ENCODE results near the gene DAZAP1. TPM values are rescaled to one million over a fixed set of nuclear protein-coding genes. Genes with fewer than 3 reads are reported as not detected.

DAZAP1 gene
- total RNA-seq, 4 donors from 2014 or later, result 1.2 to 102 (median 23.8) TPM

DNA sequence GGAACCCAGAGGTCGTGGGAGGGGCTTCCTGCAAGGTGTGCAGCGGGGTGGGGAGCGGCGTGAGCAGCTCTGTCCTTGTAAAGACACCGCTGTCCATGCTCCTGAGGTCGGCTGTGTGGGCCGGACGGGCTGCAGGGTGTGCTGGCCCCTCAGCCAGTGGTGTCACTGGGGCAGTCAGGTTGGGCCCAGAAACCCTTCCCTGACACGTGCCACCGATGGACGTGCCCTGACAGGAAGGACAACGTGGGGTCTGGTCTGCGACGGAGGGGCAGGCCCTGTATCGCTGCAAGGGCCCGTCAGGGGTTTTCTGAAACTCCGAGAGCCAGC is 26.6 kb downstream of the DAZAP1 start:
- Histone ChIP-seq H3K4me1 (peaks cover 0 to under 1% of the 10 kb centered on the region in 2 donors), H3K36me3 (no peaks in the 10 kb centered on the region), H3K4me3 (no peak overlapping the region), H3K27ac (no peak overlapping the region), H3K27me3 (no peaks in the 10 kb centered on the region), H3K9me3 (no peaks in the 10 kb centered on the region)
- no peak for TF ChIP-seq CTCF (IDR thresholded peaks at IDR 0.05)
- no peak for TF ChIP-seq POLR2A (IDR thresholded peaks at IDR 0.05)
- intact Hi-C loops (cut with DNase I; ENCODE audit: low total_unique reads), result no loop called here
- no peak for DNase-seq

DNA sequence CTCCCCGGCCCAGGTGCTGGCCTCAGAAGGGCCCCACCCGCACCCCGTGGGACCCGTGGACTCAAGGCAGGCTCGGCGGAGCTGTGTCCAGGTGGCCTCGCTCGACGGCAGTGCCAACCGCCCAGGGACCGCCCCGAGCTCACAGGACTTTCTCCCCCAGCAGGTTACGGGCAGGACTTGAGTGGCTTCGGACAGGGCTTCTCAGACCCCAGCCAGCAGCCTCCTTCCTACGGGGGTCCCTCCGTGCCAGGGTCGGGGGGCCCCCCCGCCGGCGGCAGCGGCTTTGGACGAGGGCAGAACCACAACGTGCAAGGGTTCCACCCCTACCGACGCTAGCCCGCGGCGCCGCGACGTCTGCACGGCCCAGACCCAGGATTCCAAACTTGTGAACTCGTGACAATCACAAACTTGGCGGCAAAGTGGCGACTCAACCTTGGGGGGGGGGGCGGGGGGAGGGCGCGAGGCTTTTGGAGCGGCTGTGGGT is 27.2 kb downstream of the DAZAP1 start:
- Histone ChIP-seq H3K27me3 (no peaks in the 10 kb centered on the region), H3K4me1 (peaks cover 0 to 7% of the 10 kb centered on the region in 2 donors), H3K9me3 (no peaks in the 10 kb centered on the region), H3K4me3 (no peak overlapping the region), H3K27ac (no peak overlapping the region), H3K36me3 (no peaks in the 10 kb centered on the region)
- no peak for TF ChIP-seq POLR2A (IDR thresholded peaks at IDR 0.05)
- no peak for TF ChIP-seq CTCF (IDR thresholded peaks at IDR 0.05)
- intact Hi-C loops (cut with DNase I; ENCODE audit: low total_unique reads), result no loop called here
- DNase-seq, result peak in 1 of 2 donors; percentile 15

GRCh38 chr19:1435378-1435989 is 28.1 kb downstream of the DAZAP1 start:
- Histone ChIP-seq H3K9me3 (no peaks in the 10 kb centered on the region), H3K4me3 (no peak overlapping the region), H3K27me3 (no peaks in the 10 kb centered on the region), H3K36me3 (no peaks in the 10 kb centered on the region), H3K27ac (no peak overlapping the region), H3K4me1 (peaks cover 0 to 14% of the 10 kb centered on the region in 2 donors)
- TF ChIP-seq CTCF (IDR thresholded peaks at IDR 0.05) (no peak), POLR2A (IDR thresholded peaks at IDR 0.05) (no peak)
- intact Hi-C loops (cut with DNase I; ENCODE audit: low total_unique reads), result no loop called here
- peak in 1 of 2 donors; percentile 14 for DNase-seq

DNA sequence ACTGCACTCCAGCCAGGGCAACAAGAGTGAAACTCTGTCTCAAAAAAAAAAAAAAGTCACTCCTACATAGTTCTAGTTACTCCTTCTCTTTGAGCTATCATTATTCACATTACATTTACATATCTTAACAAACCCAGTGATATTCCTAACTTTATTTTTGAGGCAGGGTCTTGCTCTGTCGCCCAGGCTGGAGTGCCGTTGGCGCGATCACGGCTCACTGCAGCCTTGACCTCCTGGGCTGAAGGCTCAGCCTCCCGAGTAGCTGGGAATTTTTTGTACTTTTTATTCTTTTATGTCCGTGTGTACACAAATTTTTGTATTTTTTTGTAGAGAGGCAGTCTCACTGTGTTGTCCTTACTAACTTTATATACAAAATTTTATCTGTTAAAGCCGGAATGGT is 30.2 kb downstream of the DAZAP1 start:
- no peak overlapping the region for H3K27ac ChIP-seq
- no peak for TF ChIP-seq POLR2A (IDR thresholded peaks at IDR 0.05)
- TF ChIP-seq CTCF (IDR thresholded peaks at IDR 0.05), result no peak
- peaks cover 0 to 14% of the 10 kb centered on the region in 2 donors for H3K4me1 ChIP-seq
- no peaks in the 10 kb centered on the region for H3K36me3 ChIP-seq
- H3K9me3 ChIP-seq, result no peaks in the 10 kb centered on the region
- intact Hi-C loops (cut with DNase I; ENCODE audit: low total_unique reads), result no loop called here
- no peak for DNase-seq
- H3K27me3 ChIP-seq, result no peaks in the 10 kb centered on the region
- H3K4me3 ChIP-seq, result no peak overlapping the region

DNA sequence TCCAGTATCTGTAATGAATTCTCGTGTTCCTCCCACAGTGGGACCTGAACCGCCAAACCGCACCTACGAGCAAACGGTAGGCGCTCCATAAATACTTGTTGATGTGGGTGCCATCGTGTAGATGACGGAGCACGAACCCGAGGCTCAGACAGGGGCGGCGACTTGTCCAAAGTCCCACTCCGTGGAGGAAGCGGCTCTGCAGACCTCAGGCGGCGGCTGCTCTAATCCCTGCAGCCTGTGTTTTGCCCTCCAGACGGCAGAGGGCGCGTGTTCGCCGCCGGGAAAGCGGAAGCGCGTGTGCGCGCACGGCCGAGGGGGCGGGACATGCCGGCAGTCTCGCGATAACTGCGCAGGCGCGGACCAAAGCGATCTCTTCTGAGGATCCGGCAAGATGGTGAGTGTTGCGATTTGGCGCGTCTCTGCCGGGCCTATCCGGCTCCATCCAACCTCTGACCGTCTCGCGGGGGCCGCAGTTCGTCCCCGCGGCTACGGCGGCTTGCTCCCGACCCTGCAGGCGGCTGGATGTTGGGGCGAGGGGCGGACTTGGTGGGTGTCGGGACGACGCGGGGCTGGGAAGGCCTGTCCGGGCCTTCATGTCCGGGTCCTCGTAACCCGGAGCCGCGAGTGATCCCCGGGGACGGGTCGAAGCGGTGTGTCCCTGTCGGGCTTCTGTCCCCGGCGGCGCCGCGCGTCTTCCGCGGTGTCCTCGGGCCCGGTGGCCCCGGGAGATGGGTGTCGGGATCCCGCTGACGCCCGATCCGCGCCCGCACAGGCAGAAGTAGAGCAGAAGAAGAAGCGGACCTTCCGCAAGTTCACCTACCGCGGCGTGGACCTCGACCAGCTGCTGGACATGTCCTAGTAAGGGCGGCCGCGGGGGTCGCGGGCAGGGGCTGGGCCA is 30.9 kb downstream of the DAZAP1 start, which contains the start of gene RPS15:
Gene RPS15 (plus strand): TSS at position 362 of the 898 bp plus-strand sequence. CDS start 30 bp downstream, at position 392.
- DNase-seq, result peak; percentile 93 to 95
- intact Hi-C loops (cut with DNase I; ENCODE audit: low total_unique reads), result no loop called here
- TF ChIP-seq CTCF (IDR thresholded peaks at IDR 0.05) (peak; percentile 96 to 99 (median 98)), POLR2A (IDR thresholded peaks at IDR 0.05) (peak; percentile 85 to 96)
- peaks cover 0 to 14% of the 10 kb centered on the region in 2 donors for H3K4me1 ChIP-seq
- peak within 1 kb of the TSS; percentile 79 to 83 for H3K4me3 ChIP-seq
- no peaks in the 10 kb centered on the region for H3K27me3 ChIP-seq
- H3K27ac ChIP-seq, result peak within 1 kb of the TSS; percentile 80 to 83
- H3K9me3 ChIP-seq, result no peaks in the 10 kb centered on the region
- no peaks in the 10 kb centered on the region for H3K36me3 ChIP-seq
